ENCODE data around the gene OGDHL.
"Not testable (repeated sequence)": the region's sequence is repeated elsewhere in the genome, so short reads cannot be mapped to it uniquely, and the experiment has no call there.

OGDHL gene

GRCh38 chr10:49738616-49739360, 23.3 kb downstream of the OGDHL start:
- DNase-seq = no peak

- no peak for DNase-seq
Measured at GRCh38 chr10:49737474-49738201, 24.5 kb downstream of the OGDHL start.

GRCh38 chr10:49736564-49737113, 25.5 kb downstream of the OGDHL start:
- DNase-seq = no peak

GRCh38 chr10:49735848-49736563, 26.1 kb downstream of the OGDHL start:
- DNase-seq = no peak

- no peak for DNase-seq
Measured at GRCh38 chr10:49735161-49735560, 27.0 kb downstream of the OGDHL start.

- DNase-seq = no peak
Measured at GRCh38 chr10:49734676-49735075, 27.4 kb downstream of the OGDHL start.

GRCh38 chr10:49733866-49734265, 28.3 kb downstream of the OGDHL start:
- DNase-seq = no peak

- no peak for DNase-seq
Measured at GRCh38 chr10:49726593-49726992, 35.5 kb downstream of the OGDHL start.

- DNase-seq = not testable (repeated sequence)
Measured at GRCh38 chr10:49715157-49715556, 47.0 kb downstream of the OGDHL start.

- DNase-seq = no peak
Measured at GRCh38 chr10:49713266-49713665, 48.9 kb downstream of the OGDHL start.

GRCh38 chr10:49711481-49711880, 50.6 kb downstream of the OGDHL start:
- DNase-seq = no peak

- no peak for DNase-seq
Measured at GRCh38 chr10:49710966-49711365, 51.2 kb downstream of the OGDHL start.

GRCh38 chr10:49709934-49710333, 52.2 kb downstream of the OGDHL start:
- DNase-seq = no peak

GRCh38 chr10:49707585-49707984, 54.5 kb downstream of the OGDHL start:
- no peak for DNase-seq

GRCh38 chr10:49700997-49701396, 61.1 kb downstream of the OGDHL start:
- DNase-seq = peak; percentile 36

GRCh38 chr10:49700211-49700610, 61.9 kb downstream of the OGDHL start:
- no peak for DNase-seq

- DNase-seq = no peak
Measured at GRCh38 chr10:49698679-49699078, 63.4 kb downstream of the OGDHL start.

- DNase-seq = no peak
Measured at GRCh38 chr10:49696311-49696710, 65.8 kb downstream of the OGDHL start.

- no peak for DNase-seq
Measured at GRCh38 chr10:49694466-49694865, 67.7 kb downstream of the OGDHL start.

- no peak for DNase-seq
Measured at GRCh38 chr10:49691588-49691987, 70.5 kb downstream of the OGDHL start.

- DNase-seq = no peak
Measured at GRCh38 chr10:49690698-49691356, 71.3 kb downstream of the OGDHL start.

GRCh38 chr10:49689882-49690510, 72.1 kb downstream of the OGDHL start:
- DNase-seq = no peak
